ENCODE measurements around the gene ITGB3. TPM values are rescaled to one million over a fixed set of nuclear protein-coding genes. Genes with fewer than 3 reads are reported as not detected.

ITGB3 gene
- polyA plus RNA-seq, 1 of the 3 experiments (the other 2 are of a cell fraction) = 4.6 TPM

GRCh38 chr17:47252766-47253512 is 688 bp upstream of the ITGB3 start (continued):
- TF ChIP-seq USF1 (IDR thresholded peaks at IDR 0.05; ENCODE audit: borderline replicate concordance, low read depth) (no peak), ELF1 (IDR thresholded peaks at IDR 0.05) (no peak), CTCF (IDR thresholded peaks at IDR 0.05) (no peak)

DNA sequence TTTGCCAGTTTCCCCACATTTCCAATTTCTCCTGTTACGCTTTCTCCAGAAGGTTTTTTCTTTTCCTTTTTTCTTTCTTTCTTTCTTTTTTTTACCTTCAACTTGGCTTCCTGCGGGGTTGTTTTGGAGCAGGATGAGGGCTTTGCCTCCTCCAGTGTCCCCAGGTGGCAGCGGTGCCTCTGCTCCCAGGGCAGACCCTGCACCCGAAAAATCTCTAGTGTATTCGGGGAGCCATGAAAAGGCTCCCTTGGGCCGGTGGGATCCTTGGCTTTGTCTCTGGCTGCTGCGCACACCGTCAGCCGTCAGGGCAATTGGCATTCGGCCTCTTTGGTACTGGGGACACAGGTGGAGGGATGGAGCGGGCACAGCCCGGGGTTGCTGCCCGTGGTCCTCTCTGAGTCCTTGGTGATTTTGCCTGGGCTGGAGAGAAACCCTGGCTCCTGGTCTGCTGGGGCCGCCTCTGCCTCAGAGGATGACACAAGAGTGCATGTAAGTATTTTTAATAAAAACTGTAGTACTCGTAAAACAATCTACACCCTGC is 846 bp downstream of the ITGB3 start:
- DNase-seq = peak; percentile 65
- no peak overlapping the region for H3K27ac ChIP-seq (ENCODE audit: low read depth in 2 of 2, low read length in 1 of 2)
- H3K9me3 ChIP-seq = no peaks in the 10 kb centered on the region
- peaks cover 4 to 9% of the 10 kb centered on the region in 2 experiments; a peak in 1 of 4 replicates for H3K4me1 ChIP-seq (ENCODE audit: control insufficient read depth in 1 of 2, insufficient read depth in 2 of 2, low read depth in 1 of 2, low read length in 1 of 2)
- peak overlapping the region; percentile 81; the same call in 1 of the 2 replicates for H2AFZ ChIP-seq (ENCODE audit: low read depth)
- ChIA-PET CTCF (interaction anchor here (0.6 to 8.3 kb wide), 13 partner anchors 10 to 60 kb away, joined by 3 to 84 read pairs (median 3); partner anchors contain the start of gene MYL4), POLR2A (interaction anchor here (0.9 kb wide), 1 partner anchor 21 kb away, joined by 3 read pairs; no protein-coding TSS in a partner anchor)
- H3K4me3 ChIP-seq (ENCODE audit: low read depth in 2 of 2, low read length in 1 of 2) = peak overlapping the region; percentile 64 to 72
- peaks cover 6% of the 10 kb centered on the region; the same call in 1 of the 2 replicates for H3K79me2 ChIP-seq (ENCODE audit: insufficient read depth)
- H4K20me1 ChIP-seq (ENCODE audit: insufficient read depth) = no peaks in the 10 kb centered on the region
- 31% methylated on average over 15 of the region's 15 CpGs for WGBS (ENCODE audit: low lambda C conversion rate)
- H3K27me3 ChIP-seq (ENCODE audit: insufficient read depth) = no peaks in the 10 kb centered on the region
- peak overlapping the region; percentile 88 for H3K4me2 ChIP-seq
- H3F3A ChIP-seq (replicated peaks; ENCODE audit: insufficient read depth) = peaks cover 5% of the 10 kb centered on the region
- TF ChIP-seq CTCF (IDR thresholded peaks at IDR 0.05) = no peak
- no peak for TF ChIP-seq FOSL2 (IDR thresholded peaks at IDR 0.05; ENCODE audit: borderline replicate concordance, low read depth)
- TF ChIP-seq RCOR1 (IDR thresholded peaks at IDR 0.05; ENCODE audit: low read length) = no peak
- no peak for TF ChIP-seq JUND (IDR thresholded peaks at IDR 0.05)
- TF ChIP-seq ELF1 (IDR thresholded peaks at IDR 0.05) = no peak
- no peak for TF ChIP-seq FOXM1 (IDR thresholded peaks at IDR 0.05; ENCODE audit: low read depth)
- no peak for TF ChIP-seq POLR2AphosphoS5 (IDR thresholded peaks at IDR 0.05; ENCODE audit: low read depth, low read length)
- TF ChIP-seq MEF2A (IDR thresholded peaks at IDR 0.05; ENCODE audit: borderline replicate concordance, low read depth) = no peak
- TF ChIP-seq, protein P1, sequence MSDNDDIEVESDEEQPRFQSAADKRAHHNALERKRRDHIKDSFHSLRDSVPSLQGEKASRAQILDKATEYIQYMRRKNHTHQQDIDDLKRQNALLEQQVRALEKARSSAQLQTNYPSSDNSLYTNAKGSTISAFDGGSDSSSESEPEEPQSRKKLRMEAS (IDR thresholded peaks at IDR 0.05; ENCODE audit: low read depth) = no peak
- no peak for TF ChIP-seq GABPA (IDR thresholded peaks at IDR 0.05; ENCODE audit: low read depth)
- no peaks in the 10 kb centered on the region for H3K9me2 ChIP-seq
- H3K9ac ChIP-seq = peak overlapping the region; percentile 66
- H3K36me3 ChIP-seq (replicated peaks in 1 of 2; ENCODE audit: control insufficient read depth in 1 of 2, insufficient read depth in 2 of 2, low read length in 1 of 2) = no peaks in the 10 kb centered on the region
